Measurements from ENCODE around the gene CD37. TPM values are rescaled to one million over a fixed set of nuclear protein-coding genes. Genes with fewer than 3 reads are reported as not detected.

Gene CD37
- total RNA-seq, 1 donor from 2014 or later = not detected

GRCh38 chr19:49344505-49345423, 9.6 kb downstream of the CD37 start:
- Mint-ChIP-seq H3K36me3 (ENCODE audit: unreplicated experiment) (peaks cover 64% of the 10 kb centered on the region), H3K27ac (ENCODE audit: unreplicated experiment) (no peak overlapping the region), H3K4me1 (ENCODE audit: unreplicated experiment) (peaks cover 3% of the 10 kb centered on the region), H3K4me3 (ENCODE audit: unreplicated experiment) (no peak overlapping the region), H3K27me3 (ENCODE audit: unreplicated experiment) (no peaks in the 10 kb centered on the region), H3K9me3 (ENCODE audit: unreplicated experiment) (no peaks in the 10 kb centered on the region)
- no peak for DNase-seq (ENCODE audit: extremely low spot score, unreplicated experiment)
- TF ChIP-seq, protein P1, sequence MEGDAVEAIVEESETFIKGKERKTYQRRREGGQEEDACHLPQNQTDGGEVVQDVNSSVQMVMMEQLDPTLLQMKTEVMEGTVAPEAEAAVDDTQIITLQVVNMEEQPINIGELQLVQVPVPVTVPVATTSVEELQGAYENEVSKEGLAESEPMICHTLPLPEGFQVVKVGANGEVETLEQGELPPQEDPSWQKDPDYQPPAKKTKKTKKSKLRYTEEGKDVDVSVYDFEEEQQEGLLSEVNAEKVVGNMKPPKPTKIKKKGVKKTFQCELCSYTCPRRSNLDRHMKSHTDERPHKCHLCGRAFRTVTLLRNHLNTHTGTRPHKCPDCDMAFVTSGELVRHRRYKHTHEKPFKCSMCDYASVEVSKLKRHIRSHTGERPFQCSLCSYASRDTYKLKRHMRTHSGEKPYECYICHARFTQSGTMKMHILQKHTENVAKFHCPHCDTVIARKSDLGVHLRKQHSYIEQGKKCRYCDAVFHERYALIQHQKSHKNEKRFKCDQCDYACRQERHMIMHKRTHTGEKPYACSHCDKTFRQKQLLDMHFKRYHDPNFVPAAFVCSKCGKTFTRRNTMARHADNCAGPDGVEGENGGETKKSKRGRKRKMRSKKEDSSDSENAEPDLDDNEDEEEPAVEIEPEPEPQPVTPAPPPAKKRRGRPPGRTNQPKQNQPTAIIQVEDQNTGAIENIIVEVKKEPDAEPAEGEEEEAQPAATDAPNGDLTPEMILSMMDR (IDR thresholded peaks at IDR 0.05) = no peak

DNA sequence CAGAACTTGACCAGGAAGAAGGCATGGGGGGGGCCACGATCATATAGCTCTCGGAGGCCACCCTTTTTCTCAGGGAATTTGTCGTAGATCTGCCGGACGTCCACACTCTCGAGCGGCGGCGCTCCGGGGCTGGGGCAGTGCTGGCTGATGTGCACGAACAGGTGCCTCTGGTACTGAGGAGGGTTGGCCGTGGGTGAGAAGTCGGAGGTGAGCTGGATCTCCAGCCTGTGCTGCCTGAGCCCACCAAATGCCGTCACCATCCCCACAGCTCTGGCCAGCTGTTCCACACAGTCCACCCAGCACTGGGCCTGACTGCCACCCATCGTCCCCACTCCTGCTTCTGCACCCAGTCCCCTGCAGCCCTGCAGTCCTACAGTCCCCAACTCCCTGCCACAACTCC, 12.0 kb downstream of the CD37 start:
- H3K27ac Mint-ChIP-seq (ENCODE audit: unreplicated experiment) = no peak overlapping the region
- peaks cover 67% of the 10 kb centered on the region for H3K36me3 Mint-ChIP-seq (ENCODE audit: unreplicated experiment)
- no peaks in the 10 kb centered on the region for H3K9me3 Mint-ChIP-seq (ENCODE audit: unreplicated experiment)
- H3K4me1 Mint-ChIP-seq (ENCODE audit: unreplicated experiment) = no peaks in the 10 kb centered on the region
- H3K4me3 Mint-ChIP-seq (ENCODE audit: unreplicated experiment) = no peak overlapping the region
- no peak for DNase-seq (ENCODE audit: extremely low spot score, unreplicated experiment)
- no peaks in the 10 kb centered on the region for H3K27me3 Mint-ChIP-seq (ENCODE audit: unreplicated experiment)
- TF ChIP-seq, protein P1 (IDR thresholded peaks at IDR 0.05) = no peak

DNA sequence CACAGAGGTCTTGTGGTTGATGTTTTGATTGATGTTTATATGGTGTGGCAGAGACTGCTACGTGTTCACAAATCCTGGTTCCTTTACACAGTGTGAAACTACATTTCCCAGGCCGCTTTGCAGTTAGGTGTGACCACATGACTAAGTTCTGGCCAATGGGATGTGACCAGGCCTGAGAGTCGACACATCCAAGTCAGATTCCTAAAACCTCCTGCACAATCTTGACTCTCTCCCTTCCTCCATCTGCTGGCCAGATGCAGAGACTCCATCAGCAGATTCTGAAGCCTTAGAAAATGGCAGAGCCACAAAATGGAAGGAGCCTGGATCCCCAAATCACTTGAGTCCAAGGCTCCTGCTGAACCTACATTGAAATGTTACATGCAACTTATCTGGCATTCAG, 12.6 kb downstream of the CD37 start:
- Mint-ChIP-seq H3K4me3 (ENCODE audit: unreplicated experiment) (no peak overlapping the region), H3K27me3 (ENCODE audit: unreplicated experiment) (no peaks in the 10 kb centered on the region), H3K36me3 (ENCODE audit: unreplicated experiment) (peaks cover 64% of the 10 kb centered on the region), H3K9me3 (ENCODE audit: unreplicated experiment) (no peaks in the 10 kb centered on the region), H3K27ac (ENCODE audit: unreplicated experiment) (no peak overlapping the region), H3K4me1 (ENCODE audit: unreplicated experiment) (no peaks in the 10 kb centered on the region)
- TF ChIP-seq, protein P1 (IDR thresholded peaks at IDR 0.05) = peak; percentile 8
- DNase-seq (ENCODE audit: extremely low spot score, unreplicated experiment) = no peak

DNA sequence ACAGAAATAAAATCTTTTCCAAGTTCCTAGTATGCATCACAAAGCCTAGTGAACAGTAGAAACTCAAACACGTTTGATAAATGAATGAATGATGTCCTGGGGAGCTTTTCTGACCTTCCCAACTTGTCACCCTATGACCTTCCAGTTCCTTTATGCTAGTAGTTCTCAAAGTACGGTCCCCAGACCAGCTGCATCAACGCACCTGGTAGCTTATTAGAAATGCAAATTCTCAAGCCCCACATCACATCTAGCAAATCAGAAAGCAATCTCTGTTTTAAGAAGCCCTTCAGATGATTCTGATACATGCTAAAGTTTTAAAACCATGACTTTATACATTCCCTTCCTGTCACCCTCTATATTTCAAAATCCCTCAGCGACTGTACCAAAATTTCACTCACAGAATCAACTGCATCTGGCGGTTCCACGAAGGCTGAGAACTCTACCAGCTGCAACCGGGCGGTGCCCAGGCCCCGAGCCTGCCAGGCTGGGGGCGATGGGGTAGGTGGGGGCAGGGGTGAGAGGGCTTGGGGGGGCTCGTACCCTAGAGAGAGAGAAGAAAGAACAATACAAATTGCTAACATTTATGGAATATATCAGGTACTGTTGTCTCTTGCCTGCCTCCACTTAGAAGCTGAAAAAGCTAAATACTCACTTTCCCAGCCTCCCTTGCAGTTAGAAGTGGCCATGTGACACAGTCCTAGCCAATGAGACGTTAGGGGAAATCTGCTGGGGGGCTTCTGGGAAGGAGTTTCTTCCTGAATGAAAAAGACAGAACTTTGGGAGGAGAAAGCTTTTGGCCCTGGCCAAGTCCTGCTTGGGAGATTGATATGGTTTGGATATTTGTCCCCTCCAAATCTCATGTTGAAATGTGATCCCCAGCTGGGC, 13.3 kb downstream of the CD37 start:
- Mint-ChIP-seq H3K4me3 (ENCODE audit: unreplicated experiment) (no peak overlapping the region), H3K27ac (ENCODE audit: unreplicated experiment) (no peak overlapping the region), H3K9me3 (ENCODE audit: unreplicated experiment) (no peaks in the 10 kb centered on the region), H3K4me1 (ENCODE audit: unreplicated experiment) (no peaks in the 10 kb centered on the region), H3K36me3 (ENCODE audit: unreplicated experiment) (peaks cover 65% of the 10 kb centered on the region), H3K27me3 (ENCODE audit: unreplicated experiment) (no peaks in the 10 kb centered on the region)
- TF ChIP-seq, protein P1 (IDR thresholded peaks at IDR 0.05) = no peak
- DNase-seq (ENCODE audit: extremely low spot score, unreplicated experiment) = no peak

DNA sequence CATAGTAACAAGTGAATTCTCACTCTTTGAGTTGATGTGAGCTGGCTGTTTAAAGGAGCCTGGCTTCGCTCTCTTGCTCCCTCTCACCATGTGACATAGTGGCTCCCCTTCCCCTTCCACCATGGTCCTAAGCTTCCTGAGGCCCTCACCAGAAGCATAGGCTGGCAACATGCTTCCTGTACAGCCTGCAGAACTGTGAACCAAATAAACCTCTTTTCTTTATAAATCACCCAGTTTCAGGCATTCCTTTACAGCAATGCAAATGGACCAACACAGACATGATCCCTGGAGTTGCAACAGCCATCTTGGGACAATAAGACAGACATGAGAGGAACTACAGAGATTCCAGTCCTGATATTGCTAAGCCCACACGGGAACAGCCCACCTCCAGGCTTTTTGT, 14.4 kb downstream of the CD37 start:
- Mint-ChIP-seq H3K4me1 (ENCODE audit: unreplicated experiment) (no peaks in the 10 kb centered on the region), H3K27ac (ENCODE audit: unreplicated experiment) (no peak overlapping the region), H3K9me3 (ENCODE audit: unreplicated experiment) (no peaks in the 10 kb centered on the region), H3K4me3 (ENCODE audit: unreplicated experiment) (no peak overlapping the region), H3K36me3 (ENCODE audit: unreplicated experiment) (peaks cover 68% of the 10 kb centered on the region), H3K27me3 (ENCODE audit: unreplicated experiment) (no peaks in the 10 kb centered on the region)
- DNase-seq (ENCODE audit: extremely low spot score, unreplicated experiment) = no peak
- TF ChIP-seq, protein P1 (IDR thresholded peaks at IDR 0.05) = no peak

All from osteocyte (in vitro differentiated cells).